ENCODE measurements around the gene TSTD1.

GRCh38 chr1:161007369-161007768 lies 31.4 kb downstream of the TSTD1 start:
- no peak for TF ChIP-seq CTCF (conservative IDR thresholded peaks at IDR 0.05; ENCODE audit: low read length)
- no peak for TF ChIP-seq EZH2phosphoT487 (IDR thresholded peaks at IDR 0.05; ENCODE audit: borderline replicate concordance)
